Globus pallidus (tissue), 1 donor: ENCODE data around the gene TUBB8B.
"Not testable (repeated sequence)": the region's sequence is repeated elsewhere in the genome, so short reads cannot be mapped to it uniquely, and the experiment has no call there.

Source experiments
- DNase-seq: peaks from one replicate; pipeline ENCODE4 v3.0.0-alpha.2; 2015; ENCODE audit warnings: low spot score

TUBB8B gene

DNA sequence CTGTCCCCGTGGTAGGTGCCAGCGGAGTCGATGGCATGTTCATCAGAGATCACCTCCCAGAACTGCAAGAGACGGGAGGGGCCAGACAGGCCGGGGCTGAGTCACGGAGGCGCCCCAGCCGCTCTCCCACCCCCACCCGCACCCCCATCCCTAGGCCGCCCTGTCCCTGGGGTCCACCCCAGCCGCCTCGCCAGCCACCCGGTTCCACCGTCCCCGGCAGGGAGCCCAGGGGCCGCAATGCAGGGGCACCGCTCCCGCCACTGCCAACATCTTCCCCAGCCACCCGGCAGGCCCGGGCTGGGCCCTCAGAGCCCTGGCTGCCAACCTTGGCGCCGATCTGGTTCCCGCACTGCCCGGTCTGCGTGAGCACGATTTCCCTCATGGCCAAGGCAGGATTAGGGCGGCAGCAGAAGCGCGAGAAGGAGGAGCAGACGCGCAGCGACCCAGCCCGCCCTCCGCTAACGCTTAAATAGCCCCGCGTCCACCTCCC is at the start of gene TUBB8B:
TSS of gene TUBB8B (minus strand) at position 440 of the 490 bp plus-strand sequence. CDS start at position 382, 58 bp downstream.
- not testable (repeated sequence) for DNase-seq

DNA sequence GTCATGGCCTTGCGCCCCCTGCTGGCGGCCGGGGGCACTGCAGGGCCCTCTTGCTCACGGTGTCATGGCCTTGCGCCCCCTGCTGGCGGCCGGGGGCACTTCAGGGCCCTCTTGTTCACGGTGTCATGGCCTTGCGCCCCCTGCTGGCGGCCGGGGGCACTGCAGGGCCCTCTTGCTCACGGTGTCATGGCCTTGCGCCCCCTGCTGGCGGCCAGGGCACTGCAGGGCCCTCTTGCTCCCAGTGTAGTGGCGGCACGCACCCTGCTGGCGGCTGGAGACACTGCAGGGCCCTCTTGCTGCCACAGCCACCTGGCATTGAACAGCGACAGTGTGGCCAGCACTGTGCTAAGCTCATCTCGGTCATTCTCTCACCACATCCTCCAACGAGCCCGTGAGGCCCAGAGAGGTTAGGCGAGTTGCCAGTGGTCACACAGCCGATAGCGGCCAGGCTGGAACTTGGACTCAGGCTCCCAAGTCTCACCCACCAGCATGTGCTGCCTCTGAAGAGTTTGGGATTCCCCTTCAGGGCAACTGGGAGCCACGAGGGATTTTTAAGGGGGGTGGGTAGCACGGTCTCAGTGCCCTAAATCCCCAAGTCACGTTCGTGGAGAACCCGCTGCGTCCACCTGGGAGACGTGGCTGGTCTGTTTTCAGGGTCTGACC is 48.0 kb upstream of the TUBB8B start:
- DNase-seq: not testable (repeated sequence)

DNA sequence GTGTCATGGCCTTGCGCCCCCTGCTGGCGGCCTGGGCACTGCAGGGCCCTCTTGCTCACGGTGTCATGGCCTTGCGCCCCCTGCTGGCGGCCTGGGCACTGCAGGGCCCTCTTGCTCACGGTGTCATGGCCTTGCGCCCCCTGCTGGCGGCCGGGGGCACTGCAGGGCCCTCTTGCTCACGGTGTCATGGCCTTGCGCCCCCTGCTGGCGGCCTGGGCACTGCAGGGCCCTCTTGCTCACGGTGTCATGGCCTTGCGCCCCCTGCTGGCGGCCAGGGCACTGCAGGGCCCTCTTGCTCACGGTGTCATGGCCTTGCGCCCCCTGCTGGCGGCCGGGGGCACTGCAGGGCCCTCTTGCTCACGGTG is 47.3 kb upstream of the TUBB8B start:
- not testable (repeated sequence) for DNase-seq

DNA sequence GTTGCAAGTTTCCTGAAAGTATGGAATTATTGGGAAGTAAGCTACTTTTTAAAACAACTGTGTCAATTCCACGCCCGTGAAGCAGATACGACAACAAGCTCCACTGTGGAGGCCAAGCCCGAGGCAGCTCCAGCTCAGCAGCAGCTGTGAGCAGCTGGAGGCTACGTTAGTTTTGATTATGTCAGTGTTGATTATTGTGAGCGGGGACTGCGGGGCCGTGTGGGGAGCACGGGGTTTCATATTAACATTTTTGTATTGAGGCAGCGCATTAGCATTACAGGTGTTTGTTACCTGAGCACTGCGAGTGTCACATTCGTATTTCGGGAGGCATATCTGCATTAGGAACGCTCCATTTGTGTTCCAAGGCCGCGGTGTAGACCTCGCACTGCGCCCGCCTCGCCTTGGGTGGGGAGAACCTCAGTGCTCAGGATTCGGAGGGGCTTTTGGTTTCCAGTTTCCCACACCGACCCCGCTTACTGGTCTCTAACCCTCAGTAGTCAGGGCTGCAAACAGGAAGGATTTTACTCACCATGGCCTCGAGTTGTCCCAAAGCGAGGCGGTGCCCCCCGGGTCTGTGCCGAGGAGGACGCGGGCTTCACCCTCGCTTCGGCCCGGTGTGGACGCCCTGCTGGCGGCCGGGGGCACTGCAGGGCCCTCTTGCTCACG is 46.8 kb upstream of the TUBB8B start:
- DNase-seq: not testable (repeated sequence)

DNA sequence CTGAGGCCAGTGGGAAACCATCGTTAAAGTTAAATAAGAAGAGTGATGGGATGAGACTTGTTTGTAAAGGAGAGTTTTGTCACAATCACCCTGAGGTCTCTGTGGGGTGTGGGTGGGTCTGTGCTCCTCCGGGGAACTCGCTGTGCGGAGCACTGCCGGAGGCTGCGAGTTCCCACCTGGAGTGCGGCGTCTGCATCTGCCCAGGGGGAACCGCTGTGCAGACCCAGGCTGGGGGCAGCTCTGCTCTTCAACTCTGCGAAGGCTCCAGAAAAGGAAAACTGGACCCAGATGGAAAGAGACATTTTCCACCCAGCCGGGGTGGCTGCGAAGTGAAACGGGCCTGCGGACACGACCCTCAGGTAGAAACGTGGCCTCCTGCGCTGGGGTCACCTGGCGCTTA is 46.2 kb upstream of the TUBB8B start:
- DNase-seq: not testable (repeated sequence)

- DNase-seq: not testable (repeated sequence)
Observed at GRCh38 chr18:93897-94408, 44.5 kb upstream of the TUBB8B start.

DNA sequence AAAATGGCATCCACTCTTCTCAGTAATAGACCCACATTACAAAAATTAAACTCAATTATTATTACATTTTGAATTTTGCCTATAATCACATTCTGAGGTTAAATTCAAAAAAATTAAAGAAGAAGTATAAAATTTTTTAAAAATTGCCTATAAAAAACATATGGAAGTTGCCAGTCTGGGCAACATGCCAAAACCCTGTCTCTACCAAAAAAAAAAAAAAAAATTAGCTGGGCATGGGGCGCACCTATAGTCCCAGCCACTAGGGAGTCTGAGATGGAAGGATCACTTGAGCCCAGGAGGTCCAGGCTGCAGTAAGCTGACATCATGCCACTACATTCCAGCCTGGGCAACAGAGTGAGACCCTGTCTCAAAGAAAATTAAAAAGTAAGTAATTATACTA is 42.1 kb upstream of the TUBB8B start:
- not testable (repeated sequence) for DNase-seq

DNA sequence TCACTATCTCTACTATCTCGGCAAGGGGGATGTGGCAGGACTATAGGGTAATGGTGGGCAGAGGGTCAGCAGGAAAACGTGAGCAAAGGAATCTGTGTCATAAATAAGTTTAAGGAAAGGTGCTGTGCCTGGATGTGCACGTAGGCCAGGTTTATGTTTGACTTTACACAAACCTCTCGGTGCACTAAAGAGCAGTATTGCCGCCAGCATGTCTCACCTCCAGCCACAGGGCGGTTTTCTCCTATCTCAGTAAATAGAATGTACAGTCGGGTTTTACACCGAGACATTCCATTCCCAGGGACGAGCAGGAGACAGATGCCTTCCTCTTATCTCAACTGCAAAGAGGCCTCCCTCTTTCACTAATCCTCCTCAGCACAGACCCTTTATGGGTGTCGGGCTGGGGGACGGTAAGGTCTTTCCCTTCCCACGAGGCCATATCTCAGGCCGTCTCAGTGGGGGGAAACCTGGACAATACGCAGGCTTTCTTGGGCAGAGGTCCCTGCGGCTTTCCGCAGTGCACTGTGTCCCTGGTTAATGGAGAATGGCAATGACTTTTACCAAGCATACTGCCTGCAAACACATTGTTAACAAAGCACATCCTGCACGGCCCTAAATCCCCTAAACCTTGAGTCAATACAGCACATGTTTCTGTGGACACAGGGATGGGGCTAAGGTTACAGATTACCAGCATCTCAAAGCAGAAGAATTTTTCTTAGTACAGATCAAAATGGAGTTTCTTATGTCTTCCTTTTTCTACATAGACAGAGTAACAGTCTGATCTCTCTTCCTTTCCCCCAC is 41.2 kb upstream of the TUBB8B start:
- DNase-seq: not testable (repeated sequence)

DNA sequence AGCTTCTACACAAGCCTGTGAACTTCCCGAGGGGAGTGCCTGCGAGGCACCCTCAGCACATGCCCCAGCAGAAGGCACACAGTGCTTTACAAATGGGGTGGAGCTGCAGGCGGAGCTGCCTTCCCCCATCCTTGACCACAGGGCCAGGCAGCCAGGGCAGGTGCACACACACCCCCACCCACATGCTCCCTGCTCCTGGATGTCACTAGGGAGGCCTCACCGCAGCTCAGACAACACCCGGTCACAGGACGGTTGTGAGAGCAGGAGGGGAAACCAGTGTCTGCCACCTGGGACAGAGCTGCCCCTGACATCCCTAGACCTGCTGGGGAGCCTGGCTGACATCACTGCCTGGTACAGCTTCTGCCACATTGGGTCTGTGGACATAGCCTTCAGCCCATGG is 39.7 kb upstream of the TUBB8B start:
- not testable (repeated sequence) for DNase-seq

- not testable (repeated sequence) for DNase-seq
Observed at GRCh38 chr18:84801-85200, 35.4 kb upstream of the TUBB8B start.

DNA sequence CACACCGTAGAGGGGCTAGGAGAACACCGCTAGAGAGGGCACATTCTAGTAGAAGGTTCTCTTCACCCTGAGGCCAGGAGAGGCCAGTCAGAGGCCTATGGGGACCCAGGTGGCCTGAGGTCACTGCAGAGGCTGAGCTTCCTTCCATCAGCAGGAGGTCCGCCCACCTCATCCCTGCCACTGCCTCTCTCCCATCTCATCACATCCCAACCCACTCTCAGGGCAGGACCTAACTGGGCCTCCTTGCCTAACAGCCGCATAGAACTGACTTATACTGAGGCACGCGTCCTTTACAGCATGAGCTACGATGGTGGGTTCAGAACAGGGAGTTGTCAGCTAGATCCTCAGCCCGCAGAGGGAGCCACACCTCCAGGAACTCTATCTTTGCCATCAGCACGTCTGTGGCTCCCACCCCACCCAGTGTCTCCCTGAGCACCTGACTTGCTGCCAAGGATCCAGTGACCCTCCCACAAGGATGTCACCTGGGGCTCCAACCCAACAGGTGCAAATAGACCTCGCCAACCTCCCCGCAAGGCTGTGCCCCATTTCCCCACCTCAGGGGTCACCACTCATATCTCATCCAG is 33.3 kb upstream of the TUBB8B start:
- not testable (repeated sequence) for DNase-seq

- DNase-seq: not testable (repeated sequence)
Observed at GRCh38 chr18:80881-81280, 31.5 kb upstream of the TUBB8B start.

- DNase-seq: not testable (repeated sequence)
Observed at GRCh38 chr18:80202-80601, 30.8 kb upstream of the TUBB8B start.

DNA sequence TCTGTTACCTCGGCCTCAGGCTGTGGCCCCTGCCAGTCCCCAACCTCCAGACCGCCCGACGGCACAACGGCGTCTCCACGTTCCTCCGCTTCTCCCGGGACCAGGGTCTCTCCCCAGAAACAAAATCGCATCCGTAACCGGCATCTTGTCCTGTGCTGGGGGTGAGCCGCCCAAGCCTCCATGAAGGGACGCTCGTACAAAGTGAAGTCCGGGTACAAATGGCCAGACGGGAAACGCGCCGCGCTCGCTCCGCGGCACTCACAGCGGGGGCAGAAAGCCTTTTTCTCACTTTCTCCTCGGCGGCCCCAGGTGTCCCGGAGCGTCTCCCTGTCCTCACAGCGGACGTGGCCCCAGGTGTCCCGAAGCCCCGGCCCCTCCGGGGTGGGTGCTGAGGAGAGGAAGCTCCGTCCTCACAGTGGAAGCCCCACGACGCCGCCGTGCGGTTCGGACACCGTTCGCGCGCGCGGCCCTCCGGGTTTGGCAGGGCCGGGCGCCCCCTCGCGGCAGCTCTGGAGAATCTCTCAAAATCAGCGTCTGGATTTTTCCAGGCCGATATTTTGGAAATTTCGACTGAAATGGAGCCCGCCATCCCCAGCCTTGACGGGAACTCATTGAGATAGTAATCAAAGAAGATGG is 26.2 kb upstream of the TUBB8B start:
- DNase-seq: not testable (repeated sequence)

- not testable (repeated sequence) for DNase-seq
Observed at GRCh38 chr18:73181-73777, 23.9 kb upstream of the TUBB8B start.

- not testable (repeated sequence) for DNase-seq
Observed at GRCh38 chr18:67701-68100, 18.3 kb upstream of the TUBB8B start.

DNA sequence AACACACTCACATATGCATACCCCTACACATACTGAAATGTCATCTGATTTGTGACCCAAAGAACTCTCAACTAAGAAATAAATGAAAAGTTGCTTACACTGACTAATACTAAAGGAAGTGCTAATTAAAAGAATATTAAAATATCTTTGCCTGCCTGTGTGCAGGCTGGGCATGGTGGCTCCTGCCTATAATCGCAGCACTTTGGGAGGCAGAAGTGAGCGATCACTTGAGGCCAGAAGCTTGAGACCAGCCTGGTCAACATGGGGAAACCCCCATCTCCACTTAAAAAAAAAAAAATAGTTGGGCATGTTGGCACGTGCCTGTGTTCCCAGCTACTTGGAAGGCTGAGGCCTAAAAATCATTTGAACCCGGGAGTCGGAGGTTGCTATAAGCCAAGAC is 14.9 kb upstream of the TUBB8B start:
- not testable (repeated sequence) for DNase-seq

DNA sequence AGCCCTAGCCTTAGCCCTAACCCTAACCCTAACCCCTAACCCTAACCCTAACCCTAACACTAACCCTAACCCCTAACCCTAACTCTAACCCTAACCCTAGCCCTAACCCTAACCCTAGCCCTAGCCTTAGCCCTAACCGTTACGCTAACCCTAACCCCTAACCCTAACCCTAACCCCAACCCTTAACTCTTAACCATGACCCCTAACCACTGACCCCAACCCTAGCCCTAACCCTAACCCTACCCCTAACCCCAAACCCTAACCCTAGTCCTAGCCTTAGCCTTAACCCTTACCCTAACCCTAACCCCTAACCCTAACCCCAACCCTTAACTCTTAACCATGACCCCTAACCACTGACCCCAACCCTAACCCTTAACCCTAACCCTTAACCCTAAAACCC is 14.2 kb upstream of the TUBB8B start:
- not testable (repeated sequence) for DNase-seq

DNA sequence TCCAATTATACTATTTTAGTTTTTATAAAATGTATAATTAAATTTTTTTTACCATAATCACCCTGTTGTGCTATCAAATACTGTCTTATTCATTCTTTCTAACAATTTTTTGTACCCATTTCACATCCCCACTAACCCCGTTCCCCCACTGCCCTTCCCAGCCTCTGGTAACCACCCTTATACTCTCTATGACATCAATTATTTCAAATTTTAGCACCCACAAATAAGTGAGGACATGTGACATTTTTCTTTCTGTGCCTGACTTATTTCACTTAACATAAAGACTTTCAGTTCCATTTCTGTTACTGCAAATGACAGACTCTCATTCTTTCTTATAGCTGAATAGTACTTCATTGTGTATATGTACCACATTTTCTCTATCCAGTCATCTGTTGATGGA is 5.0 kb upstream of the TUBB8B start:
- not testable (repeated sequence) for DNase-seq

DNA sequence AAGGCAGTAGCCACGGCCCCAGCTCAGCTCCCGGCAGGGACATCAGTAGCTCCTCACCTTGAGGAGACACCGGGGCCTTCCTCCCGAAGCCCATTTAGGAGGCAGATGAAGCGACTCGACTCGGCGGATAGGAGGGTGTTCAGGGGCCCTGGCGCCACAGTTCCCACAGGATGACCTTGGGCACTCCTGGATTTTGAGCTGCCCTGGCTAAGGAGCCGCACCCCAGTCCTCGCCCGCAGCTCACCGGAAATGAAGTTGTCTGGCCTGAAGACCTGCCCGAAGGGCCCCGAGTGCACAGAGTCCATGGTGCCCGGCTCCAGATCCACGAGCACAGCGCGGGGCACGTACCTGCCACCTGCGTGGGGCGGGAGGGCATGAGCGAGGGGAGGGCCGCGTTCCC is 719 bp downstream of the TUBB8B start:
- DNase-seq: not testable (repeated sequence)

GRCh38 chr18:13177-13576 is 36.2 kb downstream of the TUBB8B start:
- not testable (repeated sequence) for DNase-seq
